Adrenal gland (tissue), 12 donors: ENCODE data around the gene DNAH6. TPM values are rescaled to one million over a fixed set of nuclear protein-coding genes. Genes with fewer than 3 reads are reported as not detected.
A peak's percentile ranks its signal among the peaks of the same experiment; 100 is the strongest.

Experiments
- DNase-seq, 7 donors: peaks; one replicate each; pipeline ENCODE4 v3.0.0-alpha.2; 2019 to 2020
- H3K27ac ChIP-seq, 5 donors: fragments of 200-600 bp; sonication (generic) in 4 of 5; 1 replicate in 3 of 5; 2 replicates in 2 of 5; pipeline versions ENCODE4 v1.5.1 to v1.8.0; 2016 to 2020; ENCODE audit warnings: mild to moderate bottlenecking in 1 of 5
- H3K27me3 ChIP-seq: fragments of 200-600 bp; 2 replicates; pipeline ENCODE4 v1.8.0; 2021
- H3K36me3 ChIP-seq, 2 donors: fragments of 200-600 bp; replicated peaks in 1 of 2; 1 replicate in 1 of 2; 2 replicates in 1 of 2; pipeline versions ENCODE4 v1.5.1 to v1.8.0; 2018 to 2022
- H3K4me1 ChIP-seq, 2 donors: fragments of 200-600 bp; replicated peaks in 1 of 2; 1 replicate in 1 of 2; 2 replicates in 1 of 2; pipeline versions ENCODE4 v1.5.1 to v1.8.0; 2018 to 2021
- H3K4me3 ChIP-seq, 4 donors: fragments of 200-600 bp; sonication (generic) in 3 of 4; one replicate each; pipeline ENCODE4 v1.5.1; 2016 to 2018
- H3K9me3 ChIP-seq, 3 donors: fragments of 200-600 bp; sonication (generic) in 1 of 3; replicated peaks in 1 of 3; 1 replicate in 2 of 3; 2 replicates in 1 of 3; pipeline versions ENCODE4 v1.5.1 to v1.8.0; 2016 to 2021
- CTCF ChIP-seq, 6 experiments: fragments of 450-650 bp in 4 of 6; fragments of 200-600 bp in 2 of 6; sonication (generic) in 1 of 6; IDR thresholded peaks; 1 replicate in 5 of 6; 2 replicates in 1 of 6; pipeline versions ENCODE4 v1.5.1 to v1.8.0; 2016 to 2021; ENCODE audit warnings: antibody characterized with exemption in 6 of 6, mild to moderate bottlenecking in 2 of 6, moderate library complexity in 1 of 6
- POLR2A ChIP-seq, 2 donors: fragments of 450-650 bp; IDR thresholded peaks; one replicate each; pipeline ENCODE4 v1.6.1; 2017; ENCODE audit warnings: antibody characterized with exemption in 2 of 2, mild to moderate bottlenecking in 2 of 2, moderate library complexity in 1 of 2
- WGBS, 4 donors: extraction: QIAGEN DNeasy Blood & Tissue Kit in 2 of 4; methylation state at CpG; one replicate each; pipeline versions ENCODE4 v1.1.5 to v1.1.7; 2013 to 2017; 5-methylcytosine and 5-hydroxymethylcytosine counted together
- intact Hi-C, 2 donors: fragments of 100-400 bp; cut with DNase I; formaldehyde crosslinking; loops; one replicate each; pipeline versions ENCODE4 v1.14.1 to v1.15.0; 2022 to 2023
- polyA plus RNA-seq, 3 donors: library from polyadenylated mRNA; stranded (reverse); fragments of 200-250 nt in 2 of 3; fragments of 350-450 nt in 1 of 3; fragmentation: Illumina TruSeq in 1 of 3; extraction: RNeasy Lipid Tissue Mini Kit (QIAGEN cat#74804) in 1 of 3; gene quantifications; one replicate each; pipeline ENCODE4 v1.2.3, GENCODE V29; 2013 to 2014
- total RNA-seq, 9 donors: library from RNA; depleted of rRNA in 4 of 9; stranded (reverse); fragments of >200 nt in 4 of 9; fragments of 120-200 nt in 1 of 9; fragmentation: NEBNext Ultra II Directional in 1 of 9; extraction: Animal tissue kit (Norgen Biotek cat#: 25700) in 1 of 9; gene quantifications; one replicate each; pipeline versions ENCODE4 v1.1.0 to v1.2.4, GENCODE V29; 2013 to 2023
- donor health status: healthy with polysubstance abuse.
- donor health status: Bipolar disorder and iron deficiency.
- donor health status: DM: yes; HTN: yes; CAD: no.
- donor health status: DM: no; HTN: no; CAD: no.
- donor health status: DM: no; HTN: no; CAD: no.
- donor health status: DM: yes; HTN: yes; CAD: no.

The DNAH6 gene
- total and polyA plus RNA-seq, 12 donors: 0.06 to 0.74 (median 0.28) TPM

- Histone ChIP-seq H3K27me3 (no peaks in the 10 kb centered on the region), H3K27ac (no peak overlapping the region), H3K36me3 (no peaks in the 10 kb centered on the region), H3K4me3 (no peak overlapping the region), H3K9me3 (no peaks in the 10 kb centered on the region), H3K4me1 (no peaks in the 10 kb centered on the region)
- intact Hi-C loops: no loop called here
- peak in 2 of 7 donors; percentile 29 to 57 for DNase-seq
- TF ChIP-seq CTCF (IDR thresholded peaks at IDR 0.05) (no peak), POLR2A (IDR thresholded peaks at IDR 0.05) (no peak)
- WGBS, 4 donors: 50 to 68% (median 53%) methylated on average over 4 of the region's 4 CpGs
Observed at GRCh38 chr2:84807063-84807485, 290.8 kb downstream of the DNAH6 start.

DNA sequence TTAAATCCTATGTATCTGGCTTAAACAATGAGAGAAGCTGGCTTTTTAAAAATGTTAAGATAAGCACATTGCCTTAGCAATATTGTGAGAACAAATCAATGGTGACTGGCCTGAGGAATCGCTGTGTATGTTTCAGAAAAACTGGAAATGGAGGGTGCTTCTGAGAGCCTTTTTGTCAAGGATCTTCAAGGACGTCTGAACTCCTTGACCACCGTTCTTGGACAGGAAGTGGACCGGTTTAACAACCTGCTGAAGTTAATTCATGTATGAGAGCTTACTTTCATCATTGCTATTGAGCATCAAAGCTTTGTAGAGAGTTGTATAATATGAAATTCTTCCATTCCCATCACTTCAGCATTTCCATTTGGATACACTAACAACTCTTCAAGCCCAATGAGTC is 292.0 kb downstream of the DNAH6 start:
- Histone ChIP-seq H3K9me3 (no peaks in the 10 kb centered on the region), H3K36me3 (no peaks in the 10 kb centered on the region), H3K27ac (no peak overlapping the region), H3K4me3 (no peak overlapping the region), H3K27me3 (no peaks in the 10 kb centered on the region), H3K4me1 (no peaks in the 10 kb centered on the region)
- DNase-seq: no peak
- WGBS, 4 donors: 70 to 73% (median 73%) methylated on average over 4 of the region's 4 CpGs
- TF ChIP-seq CTCF (IDR thresholded peaks at IDR 0.05) (no peak), POLR2A (IDR thresholded peaks at IDR 0.05) (no peak)
- intact Hi-C loops: no loop called here

- Histone ChIP-seq H3K36me3 (no peaks in the 10 kb centered on the region), H3K4me1 (no peaks in the 10 kb centered on the region), H3K4me3 (no peak overlapping the region), H3K9me3 (no peaks in the 10 kb centered on the region), H3K27ac (no peak overlapping the region), H3K27me3 (no peaks in the 10 kb centered on the region)
- 88 to 96% (median 89%) methylated on average over 6 of the region's 6 CpGs for WGBS, 4 donors
- intact Hi-C loops: no loop called here
- no peak for DNase-seq
- TF ChIP-seq CTCF (IDR thresholded peaks at IDR 0.05) (no peak), POLR2A (IDR thresholded peaks at IDR 0.05) (no peak)
Observed at GRCh38 chr2:84811839-84812431, 295.6 kb downstream of the DNAH6 start.

DNA sequence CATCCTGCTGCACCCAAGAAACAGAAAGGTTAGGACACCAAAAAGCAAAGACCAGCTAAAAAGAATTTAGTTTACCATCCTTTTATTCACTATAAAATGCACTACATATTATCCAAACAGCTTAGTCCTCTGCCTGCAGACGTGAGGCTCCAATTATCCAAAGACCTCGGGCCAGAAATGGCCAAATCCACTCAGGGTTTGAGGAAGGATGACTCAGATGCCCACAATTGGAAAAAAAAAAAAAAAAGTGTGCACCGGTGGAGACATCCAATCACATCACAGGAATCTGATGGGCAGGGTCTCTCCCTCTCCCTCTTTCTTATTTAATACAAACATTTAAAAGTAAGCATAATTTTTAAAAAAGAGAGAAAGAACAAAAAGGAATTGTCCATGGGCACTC is 298.8 kb downstream of the DNAH6 start:
- Histone ChIP-seq H3K4me3 (no peak overlapping the region), H3K4me1 (no peaks in the 10 kb centered on the region), H3K9me3 (no peaks in the 10 kb centered on the region), H3K27ac (no peak overlapping the region), H3K27me3 (no peaks in the 10 kb centered on the region), H3K36me3 (no peaks in the 10 kb centered on the region)
- 38 to 56% (median 47%) methylated on average over 3 of the region's 3 CpGs for WGBS, 4 donors
- DNase-seq: no peak
- TF ChIP-seq POLR2A (IDR thresholded peaks at IDR 0.05) (no peak), CTCF (IDR thresholded peaks at IDR 0.05) (no peak)
- intact Hi-C loops: no loop called here
